OCI-LY7 (cell line): ENCODE measurements around the gene FAM83D. TPM values are rescaled to one million over a fixed set of nuclear protein-coding genes. Genes with fewer than 3 reads are reported as not detected.

ENCODE experiments used
- BruUV-seq: library from RNA; stranded (reverse); fragments of 400-500 nt; replicated peaks from 2 replicates; lab custom pipeline; 2021; lab: Mats Ljungman, UMichigan
- CTCF ChIA-PET: fragments of 300-600 bp; sonication (Branson Sonifier 250); formaldehyde crosslinking; loops from one replicate; lab custom pipeline; 2022; ENCODE audit warnings: antibody characterized with exemption; ENCODE audit not compliant: unreplicated experiment; lab: Charles Lee
- POLR2A ChIA-PET: fragments of 300-600 bp; sonication (Branson Sonifier 250); formaldehyde crosslinking; loops from one replicate; lab custom pipeline; 2022; ENCODE audit warnings: antibody characterized with exemption; lab: Charles Lee
- DNase-seq: peaks from one replicate; pipeline ENCODE4 v3.0.0-alpha.2; 2015; ENCODE audit warnings: low spot score
- H2AFZ ChIP-seq: fragments of 200-600 bp; sonication (generic), shearing (Covaris generic); 2 replicates; pipeline ENCODE4 v1.6.1; 2014; ENCODE audit warnings: mild to moderate bottlenecking, antibody characterized with exemption, low read length, moderate library complexity
- H3K27ac ChIP-seq: fragments of 200-600 bp; sonication (generic); 2 replicates; pipeline ENCODE4 v1.5.1; 2014; ENCODE audit warnings: mixed run types, low read depth, mild to moderate bottlenecking, moderate library complexity, low read length, inconsistent platforms; ENCODE audit not compliant: poor library complexity, severe bottlenecking
- H3K36me3 ChIP-seq: fragments of 200-600 bp; sonication (generic); 2 replicates; pipeline ENCODE4 v1.6.1; 2014; ENCODE audit warnings: mild to moderate bottlenecking, antibody characterized with exemption, low read length, moderate library complexity, mixed read lengths; ENCODE audit not compliant: insufficient read depth
- H3K4me1 ChIP-seq: fragments of 200-600 bp; sonication (generic); 2 replicates; pipeline ENCODE4 v1.5.1; 2014; ENCODE audit warnings: mild to moderate bottlenecking, low read length; ENCODE audit not compliant: insufficient read depth, poor library complexity, severe bottlenecking
- H3K4me2 ChIP-seq: fragments of 200-600 bp; sonication (generic); 2 replicates; pipeline ENCODE4 v1.6.1; 2014; ENCODE audit warnings: mild to moderate bottlenecking, low read length
- H3K4me3 ChIP-seq: fragments of 200-600 bp; sonication (generic); 2 replicates; pipeline ENCODE4 v1.5.1; 2014; ENCODE audit warnings: mild to moderate bottlenecking, low read depth, low read length; ENCODE audit not compliant: poor library complexity, severe bottlenecking
- H3K79me2 ChIP-seq: fragments of 200-600 bp; sonication (generic); 2 replicates; pipeline ENCODE4 v1.6.1; 2016; ENCODE audit warnings: low read depth, mild to moderate bottlenecking, low read length, moderate library complexity, mixed read lengths; ENCODE audit not compliant: insufficient read depth
- H3K9me2 ChIP-seq: fragments of 200-600 bp; sonication (generic); 2 replicates; pipeline ENCODE4 v1.6.1; 2016; ENCODE audit warnings: mild to moderate bottlenecking, low read length, mixed read lengths; ENCODE audit not compliant: insufficient read depth
- H3K9me3 ChIP-seq: fragments of 200-600 bp; sonication (generic); 2 replicates; pipeline ENCODE4 v1.6.1; 2014; ENCODE audit warnings: mild to moderate bottlenecking, mixed run types, low read length, mixed read lengths
- H4K20me1 ChIP-seq: fragments of 200-600 bp; sonication (generic); 2 replicates; pipeline ENCODE4 v1.6.1; 2014; ENCODE audit warnings: mild to moderate bottlenecking, antibody characterized with exemption, low read length, moderate library complexity, mixed read lengths; ENCODE audit not compliant: insufficient read depth
- EZH2phosphoT487 ChIP-seq: fragments of 200-600 bp; sonication (generic); IDR thresholded peaks from 2 replicates; pipeline ENCODE4 v1.6.1; 2018; ENCODE audit warnings: low read depth, borderline replicate concordance, mild to moderate bottlenecking, mixed run types, antibody characterized with exemption, low read length, moderate library complexity, mixed read lengths
- intact Hi-C: fragments of 100-400 bp; cut with micrococcal nuclease; formaldehyde crosslinking; loops from one replicate; pipeline ENCODE4 v1.10.0; 2022; ENCODE audit not compliant: unreplicated experiment
- total RNA-seq, 2 experiments: library from RNA; depleted of rRNA in 1 of 2; stranded (reverse); fragments of >200 nt in 1 of 2; shearing (Covaris generic) in 1 of 2; gene quantifications; 2 replicates each; pipeline ENCODE4 v1.2.3, GENCODE V29; 2014 to 2022
- TF ChIP-seq, protein P1 (sequence below): fragments of 200-600 bp; sonication (generic); conservative IDR thresholded peaks from 2 replicates; pipeline ENCODE4 v1.5.1; 2014; ENCODE audit warnings: mild to moderate bottlenecking, antibody characterized with exemption, low read length, moderate library complexity, mixed read lengths

Gene FAM83D
- total RNA-seq, 2 experiments from 2014 or later, result 32.6 to 48.2 TPM

DNA sequence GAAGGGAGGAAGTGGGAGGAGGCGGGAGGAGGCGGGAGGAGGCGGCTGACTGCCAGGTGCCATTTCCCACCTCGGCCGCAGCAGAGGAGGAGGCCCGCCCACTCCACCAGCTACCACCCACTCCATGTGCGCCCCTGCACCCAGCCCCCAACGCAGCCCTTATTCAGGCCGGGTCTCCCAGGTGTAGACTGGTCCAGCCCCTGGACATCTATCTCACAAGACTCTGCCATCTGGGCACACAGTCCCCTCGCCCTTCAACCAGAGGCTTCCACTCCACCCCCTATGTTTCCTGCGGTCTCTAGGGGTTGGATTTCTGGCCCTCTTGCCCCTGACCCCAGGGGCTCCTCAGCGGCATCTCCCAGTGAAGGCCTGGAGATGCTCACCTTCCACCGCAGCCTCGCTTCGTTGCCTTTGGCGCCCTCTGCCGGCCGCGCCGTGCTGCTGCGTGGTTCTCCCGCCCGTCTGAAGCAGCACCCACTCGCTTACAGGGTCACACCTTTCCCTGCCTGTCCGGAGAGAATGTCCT, 32.6 kb upstream of the FAM83D start:
- H3K9me2 ChIP-seq, result no peaks in the 10 kb centered on the region
- peak overlapping the region; percentile 93 for H3K4me2 ChIP-seq
- peak overlapping the region; percentile 52 for H3K4me3 ChIP-seq
- peaks cover 39% of the 10 kb centered on the region for H3K36me3 ChIP-seq
- no peaks in the 10 kb centered on the region; the same call in 1 of the 2 replicates for H3K79me2 ChIP-seq
- H2AFZ ChIP-seq, result peak overlapping the region; percentile 2; the same call in 1 of the 2 replicates
- intact Hi-C loops, result loop anchor here (1.0 to 5.0 kb wide), 6 partner anchors 18 to 247 kb away; no protein-coding TSS in a partner anchor
- no peaks in the 10 kb centered on the region for H4K20me1 ChIP-seq
- H3K27ac ChIP-seq, result peak overlapping the region; percentile 91
- BruUV-seq, result no TSS peak
- ChIA-PET POLR2A (interaction anchor here (1.0 to 4.0 kb wide), 11 partner anchors 12 to 88 kb away, joined by 3 to 85 read pairs (median 8); partner anchors contain the start of genes DHX35 and PPP1R16B), CTCF (interaction anchor here (0.6 to 3.3 kb wide), 9 partner anchors 11 to 141 kb away, joined by 3 to 34 read pairs (median 7); partner anchors contain the start of gene PPP1R16B)
- H3K9me3 ChIP-seq, result no peaks in the 10 kb centered on the region
- TF ChIP-seq, protein P1, sequence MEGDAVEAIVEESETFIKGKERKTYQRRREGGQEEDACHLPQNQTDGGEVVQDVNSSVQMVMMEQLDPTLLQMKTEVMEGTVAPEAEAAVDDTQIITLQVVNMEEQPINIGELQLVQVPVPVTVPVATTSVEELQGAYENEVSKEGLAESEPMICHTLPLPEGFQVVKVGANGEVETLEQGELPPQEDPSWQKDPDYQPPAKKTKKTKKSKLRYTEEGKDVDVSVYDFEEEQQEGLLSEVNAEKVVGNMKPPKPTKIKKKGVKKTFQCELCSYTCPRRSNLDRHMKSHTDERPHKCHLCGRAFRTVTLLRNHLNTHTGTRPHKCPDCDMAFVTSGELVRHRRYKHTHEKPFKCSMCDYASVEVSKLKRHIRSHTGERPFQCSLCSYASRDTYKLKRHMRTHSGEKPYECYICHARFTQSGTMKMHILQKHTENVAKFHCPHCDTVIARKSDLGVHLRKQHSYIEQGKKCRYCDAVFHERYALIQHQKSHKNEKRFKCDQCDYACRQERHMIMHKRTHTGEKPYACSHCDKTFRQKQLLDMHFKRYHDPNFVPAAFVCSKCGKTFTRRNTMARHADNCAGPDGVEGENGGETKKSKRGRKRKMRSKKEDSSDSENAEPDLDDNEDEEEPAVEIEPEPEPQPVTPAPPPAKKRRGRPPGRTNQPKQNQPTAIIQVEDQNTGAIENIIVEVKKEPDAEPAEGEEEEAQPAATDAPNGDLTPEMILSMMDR, result peak; percentile 86
- TF ChIP-seq EZH2phosphoT487, result no peak
- peaks cover 53% of the 10 kb centered on the region for H3K4me1 ChIP-seq
- peak; percentile 81 for DNase-seq

GRCh38 chr20:38894091-38894847, 31.9 kb upstream of the FAM83D start:
- POLR2A ChIA-PET, result interaction anchor here (0.6 to 3.7 kb wide), 7 partner anchors 11 to 89 kb away, joined by 3 to 46 read pairs (median 6); partner anchors contain the start of genes DHX35 and PPP1R16B
- peak overlapping the region; percentile 91 for H3K27ac ChIP-seq
- CTCF ChIA-PET, result interaction anchor here (1.2 to 1.7 kb wide), 3 partner anchors 11 to 89 kb away, joined by 5 to 8 read pairs (median 6); partner anchors contain the start of gene PPP1R16B
- H3K4me2 ChIP-seq, result peak overlapping the region; percentile 93
- H3K9me3 ChIP-seq, result no peaks in the 10 kb centered on the region
- H3K4me1 ChIP-seq, result peaks cover 53% of the 10 kb centered on the region
- H3K79me2 ChIP-seq, result no peaks in the 10 kb centered on the region; the same call in 1 of the 2 replicates
- no peak overlapping the region for H3K4me3 ChIP-seq
- H3K9me2 ChIP-seq, result no peaks in the 10 kb centered on the region
- DNase-seq, result no peak
- no TSS peak for BruUV-seq
- H4K20me1 ChIP-seq, result no peaks in the 10 kb centered on the region
- H3K36me3 ChIP-seq, result peaks cover 39% of the 10 kb centered on the region
- no peak overlapping the region for H2AFZ ChIP-seq
- intact Hi-C loops, result loop anchor here (1.0 to 5.0 kb wide), 2 partner anchors 143 to 162 kb away; no protein-coding TSS in a partner anchor
- TF ChIP-seq EZH2phosphoT487, result no peak
- TF ChIP-seq, protein P1, result 0 out of 2 replicates have a peak, but pooled peaks have one; percentile 5
